GM19239 (cell line): ENCODE measurements around the gene NUP93.

Experiments used
- DNase-seq: peaks from one replicate; pipeline ENCODE4 v3.0.0; 2011; ENCODE audit warnings: low spot score; ENCODE audit not compliant: insufficient read length
- FAIRE-seq: peaks from 2 replicates; lab custom pipeline; 2011; peaks lifted over from hg19 to GRCh38; lab: Jason Lieb, UNC

Gene NUP93

DNA sequence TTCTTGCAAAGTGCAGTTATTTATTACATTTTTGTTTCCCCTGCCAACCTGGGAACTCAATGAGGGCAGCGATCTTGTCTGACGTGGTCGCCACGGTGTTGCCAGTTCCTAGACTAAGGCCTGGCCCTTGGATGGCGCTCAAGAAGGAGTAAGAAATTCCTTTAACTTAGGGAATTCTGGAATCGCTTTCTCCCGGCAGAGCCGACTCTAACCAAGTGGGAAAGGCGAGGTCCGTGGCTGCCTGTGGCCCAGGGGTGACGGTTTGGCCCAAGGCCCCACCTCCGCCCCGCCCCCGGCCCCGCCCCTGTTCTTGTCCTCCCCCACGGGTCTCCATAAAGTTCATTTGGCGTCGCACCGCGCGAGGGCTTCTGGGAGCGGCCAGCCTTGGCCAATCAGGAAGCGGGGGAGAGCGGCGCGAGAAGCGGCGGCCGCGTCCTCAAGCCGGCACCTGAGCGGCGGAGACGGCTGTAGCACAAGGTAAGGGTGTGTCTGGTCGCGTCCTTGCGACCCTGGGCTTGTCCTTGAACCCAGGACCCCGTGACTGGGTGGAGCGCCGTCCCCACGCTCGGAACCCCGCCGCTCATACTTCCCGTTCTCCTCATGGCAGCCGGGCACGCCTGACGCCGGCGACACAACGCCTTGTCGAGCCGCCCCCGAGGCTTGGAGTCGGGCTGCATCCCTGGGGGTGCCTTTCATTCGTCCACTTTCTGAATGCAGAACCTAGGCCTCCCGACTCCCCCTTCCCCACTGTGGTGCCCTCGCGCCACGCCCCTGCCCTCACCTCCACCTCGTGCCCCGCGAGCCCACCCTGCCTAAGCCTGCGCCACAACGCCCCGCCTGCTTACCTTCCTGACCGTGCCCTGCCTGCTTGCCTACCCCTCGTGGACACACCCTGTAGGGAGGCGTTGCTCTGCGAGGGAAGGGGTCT is at the start of gene NUP93:
TSS of gene NUP93 (plus strand) at position 395 of the 928 bp plus-strand sequence. CDS start 18,119 bp downstream, outside the sequence.
- FAIRE-seq = peak; percentile 78
- DNase-seq = peak; percentile 92

DNA sequence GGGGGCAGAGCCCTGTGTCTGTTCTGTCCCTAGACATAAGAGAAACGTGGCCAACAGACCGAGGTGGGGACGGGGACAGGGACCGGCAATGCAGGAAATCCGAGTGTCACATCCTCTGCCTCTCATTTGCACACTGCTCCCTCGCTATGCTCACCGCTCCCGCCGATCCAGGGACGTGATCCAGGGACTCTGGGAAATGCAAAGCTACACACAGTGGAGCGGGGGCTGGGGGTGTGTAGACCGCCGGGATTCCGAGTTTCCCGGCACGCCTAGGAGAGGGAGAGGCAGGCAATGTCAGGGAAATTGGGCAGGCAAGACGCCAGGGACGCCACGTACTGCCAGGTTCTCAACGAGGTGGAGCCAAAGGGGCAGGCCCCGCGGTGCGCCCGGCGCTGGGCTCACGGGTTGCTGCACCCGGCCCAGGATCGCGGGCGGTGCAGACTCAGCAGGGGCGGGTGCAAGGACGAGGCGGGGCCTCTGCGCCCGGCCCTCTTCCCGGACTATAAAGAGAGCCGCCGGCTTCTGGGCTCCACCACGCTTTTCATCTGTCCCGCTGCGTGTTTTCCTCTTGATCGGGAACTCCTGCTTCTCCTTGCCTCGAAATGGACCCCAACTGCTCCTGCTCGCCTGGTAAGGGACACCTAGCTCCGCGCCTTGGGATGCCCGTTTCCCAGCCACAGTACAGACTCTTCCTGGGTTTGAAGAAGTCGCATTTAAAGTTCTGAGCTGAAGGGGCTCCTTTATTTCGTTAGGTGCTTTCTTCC is 47.8 kb upstream of the NUP93 start, which contains the start of gene MT1X:
TSS of gene MT1X (plus strand) at position 532 of the 764 bp plus-strand sequence. CDS start at position 603, 71 bp downstream.
- FAIRE-seq = peak; percentile 89
- peak; percentile 85 for DNase-seq

DNA sequence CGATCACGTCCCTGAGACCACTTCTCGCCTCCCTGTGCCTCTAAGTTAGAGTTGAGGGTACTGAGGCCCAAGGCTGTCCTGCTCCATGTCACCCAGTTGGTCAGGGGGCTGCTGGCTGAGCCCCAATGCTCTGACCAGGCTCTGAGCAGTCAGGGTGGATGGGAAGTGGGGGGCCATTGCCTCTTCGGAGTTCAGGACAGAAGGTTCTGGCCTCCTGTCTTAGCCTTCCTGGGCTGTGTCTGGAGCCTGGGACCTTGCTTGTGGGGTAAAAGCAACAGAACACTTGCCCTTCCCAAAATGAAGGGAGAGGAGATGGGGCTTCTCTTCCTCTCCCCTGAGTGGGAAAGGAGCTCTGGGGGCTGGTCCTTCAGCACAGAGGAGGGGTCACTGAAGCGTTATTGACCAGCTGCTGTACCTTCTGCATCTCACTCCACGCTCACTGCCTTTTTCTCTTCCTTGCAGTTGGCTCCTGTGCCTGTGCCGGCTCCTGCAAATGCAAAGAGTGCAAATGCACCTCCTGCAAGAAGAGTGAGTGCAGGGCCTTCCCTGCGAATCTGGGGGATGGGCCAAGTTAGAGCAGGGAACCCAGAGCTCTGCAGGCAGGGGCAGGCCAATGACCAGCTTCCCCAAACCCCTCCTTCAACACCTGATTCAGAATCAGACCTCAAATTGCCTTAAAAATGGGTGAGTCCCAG is 47.1 kb upstream of the NUP93 start:
- DNase-seq (no peak), FAIRE-seq (no peak)

DNA sequence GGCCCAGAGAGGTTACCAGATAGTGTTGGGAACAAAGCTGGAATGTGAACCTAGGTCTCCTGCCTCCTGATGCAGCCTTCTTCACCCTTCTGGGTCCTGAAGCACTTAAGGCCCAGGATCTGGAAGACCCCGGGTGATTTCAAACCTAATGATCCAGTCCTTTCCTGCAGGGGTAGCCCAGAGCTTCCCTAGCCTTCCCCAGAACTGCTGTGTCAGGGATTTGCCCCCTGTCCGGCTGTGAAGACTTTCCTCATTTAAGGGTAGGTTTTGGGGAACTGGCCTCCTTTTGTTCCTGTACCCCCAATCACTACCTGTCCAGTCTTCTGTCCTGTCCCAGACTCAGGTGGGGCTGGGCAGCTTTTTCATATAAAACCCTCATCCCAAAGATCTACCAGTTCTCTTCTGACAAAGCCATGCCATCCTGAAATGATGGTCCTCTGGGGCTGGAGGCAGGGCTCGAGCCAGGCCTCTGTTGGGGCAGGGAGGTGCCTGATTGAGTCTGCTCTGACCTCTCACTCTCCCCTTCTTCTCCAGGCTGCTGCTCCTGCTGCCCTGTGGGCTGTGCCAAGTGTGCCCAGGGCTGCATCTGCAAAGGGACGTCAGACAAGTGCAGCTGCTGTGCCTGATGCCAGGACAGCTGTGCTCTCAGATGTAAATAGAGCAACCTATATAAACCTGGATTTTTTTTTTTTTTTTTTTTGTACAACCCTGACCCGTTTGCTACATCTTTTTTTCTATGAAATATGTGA is 46.3 kb upstream of the NUP93 start:
- DNase-seq (no peak), FAIRE-seq (no peak)

DNA sequence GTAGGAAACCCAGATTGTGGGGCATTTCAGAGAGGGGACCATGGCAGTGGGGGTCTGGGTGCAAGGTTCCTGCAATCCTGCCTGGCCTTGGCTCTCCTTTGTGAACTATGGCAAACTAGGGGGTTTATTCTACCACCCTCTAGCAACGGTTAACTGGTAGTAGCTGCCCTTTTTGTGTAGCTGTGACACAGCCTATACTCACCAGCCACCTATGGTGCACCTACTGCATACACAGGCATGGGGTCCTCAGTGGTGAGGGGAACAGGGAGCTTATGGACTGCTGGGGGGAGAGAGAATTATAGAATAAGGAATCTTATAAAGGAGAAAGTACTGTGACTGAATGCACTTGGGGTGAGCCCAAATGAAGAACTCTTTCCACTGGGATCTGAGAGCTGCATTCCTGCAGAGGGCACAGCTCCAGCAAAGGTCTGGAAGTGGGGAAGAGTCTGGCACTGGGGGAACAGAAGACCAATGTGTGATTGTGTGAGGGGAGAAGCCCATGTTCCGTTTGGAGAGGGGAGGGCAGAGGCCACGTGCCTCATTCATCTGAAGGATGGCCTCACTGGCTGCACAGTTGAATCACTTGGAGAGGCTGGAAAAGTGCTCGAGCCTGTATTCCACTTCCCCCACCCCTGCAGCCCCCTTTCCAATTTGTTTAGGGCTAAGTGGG is 45.5 kb upstream of the NUP93 start:
- FAIRE-seq = no peak
- DNase-seq = no peak

DNA sequence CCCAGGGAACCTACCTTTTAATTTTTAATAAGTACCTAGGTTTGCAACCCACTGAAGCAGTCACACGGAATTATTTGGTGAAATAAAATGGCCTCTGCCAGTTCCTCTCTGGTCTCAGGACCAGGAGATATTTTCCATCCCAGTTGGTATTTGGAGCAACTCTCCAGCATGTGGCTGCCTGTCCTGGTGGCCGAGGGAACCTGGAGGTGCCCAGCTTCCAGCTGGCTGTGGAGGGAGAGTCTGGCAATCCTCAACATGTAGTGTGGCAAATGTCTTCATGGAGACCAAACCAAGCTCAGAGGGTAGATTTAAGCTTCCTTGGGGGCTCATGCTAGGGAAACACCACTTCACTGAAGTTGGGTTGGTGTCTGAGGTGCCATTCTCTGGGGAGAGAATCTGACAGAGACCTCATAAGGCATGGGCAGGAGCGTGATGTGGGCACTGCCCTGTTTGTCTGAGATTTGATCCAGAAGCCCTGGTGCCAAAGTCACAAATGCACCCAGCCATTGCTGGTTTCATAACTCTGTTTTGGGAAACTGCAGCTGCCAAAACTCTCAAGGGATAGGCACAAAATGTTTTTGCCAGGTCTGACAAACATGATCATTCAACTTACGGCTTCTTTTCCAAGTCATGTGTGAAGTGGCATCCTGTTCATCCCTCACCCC is 44.9 kb upstream of the NUP93 start:
- no peak for DNase-seq
- FAIRE-seq = no peak

DNA sequence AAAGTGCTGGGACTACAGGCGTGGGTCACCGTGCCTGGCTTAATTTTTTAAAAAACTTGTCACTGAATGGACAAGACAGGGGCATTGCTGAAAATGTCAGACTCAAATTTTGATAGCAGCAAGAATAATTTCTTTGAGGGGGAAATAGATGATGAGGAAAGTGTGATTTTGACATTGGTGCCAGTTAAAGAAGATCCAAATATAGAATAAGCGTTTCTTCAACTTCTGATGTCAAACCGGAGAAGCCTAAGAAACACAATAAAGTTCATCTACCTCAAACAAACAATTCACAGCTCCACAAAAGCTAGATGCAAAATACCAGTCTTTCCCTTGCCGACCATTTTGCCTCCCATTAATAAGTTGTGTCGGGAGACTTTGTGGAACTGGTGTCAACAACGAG is 43.2 kb upstream of the NUP93 start:
- DNase-seq = no peak
- no peak for FAIRE-seq

DNA sequence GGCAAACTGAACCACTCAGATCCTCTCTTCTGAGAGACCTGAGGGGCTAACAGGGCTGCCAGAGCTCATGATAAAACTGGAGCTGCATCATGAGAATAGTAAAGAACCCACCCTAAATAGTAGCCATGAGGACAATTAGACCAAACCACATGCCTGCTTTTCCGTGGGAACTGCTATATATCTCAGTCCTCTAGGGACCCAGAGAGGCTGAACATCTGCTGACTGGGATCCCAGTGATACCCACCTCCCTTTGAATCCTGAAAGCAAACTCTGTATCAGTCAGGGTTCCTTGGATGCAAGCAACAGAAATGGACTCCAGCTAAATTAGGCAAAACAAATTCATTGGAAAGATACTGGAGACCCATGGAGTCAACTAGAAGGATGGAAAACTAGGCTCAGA is 41.2 kb upstream of the NUP93 start:
- DNase-seq (no peak), FAIRE-seq (no peak)

DNA sequence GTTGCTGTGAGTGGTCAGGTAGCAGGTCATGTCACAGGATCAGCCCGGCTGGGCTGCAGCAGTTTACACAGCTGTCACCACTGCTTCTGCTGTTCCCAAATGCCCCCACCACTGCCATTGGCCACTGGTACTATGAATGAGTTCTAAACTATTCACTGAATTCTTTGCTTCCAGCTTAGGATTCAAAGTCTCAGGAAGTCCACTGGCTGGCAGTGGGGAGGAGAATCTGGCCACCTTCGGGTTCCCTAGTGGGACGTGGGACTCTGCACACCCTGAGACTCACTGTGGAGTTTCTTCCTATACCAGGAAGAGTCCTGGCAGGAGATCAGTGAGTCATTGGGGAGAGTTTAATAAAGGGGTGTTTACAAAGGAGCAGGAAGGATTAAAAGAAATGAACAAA is 40.8 kb upstream of the NUP93 start:
- no peak for FAIRE-seq
- no peak for DNase-seq

DNA sequence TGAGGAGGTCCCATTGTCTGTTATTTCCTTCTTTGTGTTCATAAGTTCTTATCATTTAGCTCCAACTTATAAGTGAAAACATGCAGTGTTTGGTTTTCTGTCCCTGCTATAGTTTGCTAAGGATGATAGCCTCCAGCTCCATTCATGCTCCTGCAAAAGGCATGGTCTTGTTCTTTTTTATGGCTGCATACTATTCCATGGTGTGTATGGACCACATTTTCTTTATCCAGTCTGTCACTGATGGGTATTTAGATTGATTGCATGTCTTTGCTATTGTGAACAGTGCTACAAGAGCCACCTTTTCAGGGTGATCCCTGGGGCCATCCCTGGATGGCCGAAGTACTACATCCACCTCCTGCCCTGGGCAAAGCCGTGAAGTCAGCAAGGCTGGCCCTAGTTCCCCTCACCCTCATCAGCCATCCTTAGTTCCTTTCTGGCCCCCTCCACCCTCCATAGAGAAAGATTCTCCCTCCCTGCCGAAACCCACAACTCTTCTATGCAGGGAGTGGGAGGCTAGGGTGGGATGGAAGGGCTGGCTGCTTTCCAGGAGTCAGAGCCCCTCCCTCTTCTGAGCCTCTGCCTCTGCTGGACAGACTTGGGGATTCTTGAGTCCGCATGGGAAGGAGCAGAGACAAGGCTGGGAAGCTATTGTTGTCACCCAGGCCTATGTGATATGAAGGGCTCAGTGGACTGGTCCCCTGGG is 39.4 kb upstream of the NUP93 start:
- DNase-seq (no peak), FAIRE-seq (no peak)

DNA sequence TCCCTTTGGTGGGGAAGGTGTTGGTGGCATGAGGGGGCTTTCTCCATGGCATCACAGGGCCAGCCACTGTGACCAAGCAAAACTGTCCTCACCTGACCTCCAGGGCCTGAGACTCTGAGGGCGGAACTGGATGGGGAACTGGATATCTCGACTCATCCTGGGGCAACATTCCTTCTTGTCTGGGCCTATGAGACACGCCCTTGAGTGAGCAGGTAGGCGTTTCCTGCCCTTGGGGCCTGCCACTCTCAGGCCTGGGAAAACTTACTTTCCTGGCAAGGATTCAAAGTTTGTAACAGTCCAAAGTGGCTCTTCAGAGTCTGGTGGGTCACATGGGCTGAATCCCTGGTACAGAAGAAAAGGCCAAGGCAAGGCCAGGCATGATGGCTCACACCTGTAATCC is 38.0 kb upstream of the NUP93 start:
- DNase-seq = no peak
- FAIRE-seq = no peak

DNA sequence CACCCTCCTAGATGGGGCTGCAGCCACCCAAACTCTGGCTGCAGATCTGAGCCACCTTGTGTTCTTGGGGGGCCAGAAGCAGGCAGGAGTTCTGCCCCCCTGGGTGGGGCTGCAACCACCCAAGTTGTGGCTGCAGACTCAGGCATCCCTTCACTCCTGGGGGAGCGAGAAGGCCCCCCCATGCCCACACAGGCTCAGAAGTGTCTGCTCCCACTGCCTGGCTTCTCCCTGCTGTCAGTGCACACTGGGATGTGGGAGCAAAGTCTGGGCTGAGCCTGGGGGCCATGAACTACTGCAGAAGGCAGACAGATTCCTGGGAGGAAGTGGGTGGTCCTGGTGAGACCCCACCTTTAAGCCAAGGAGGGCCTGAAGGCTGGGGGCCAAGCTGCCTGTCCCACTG is 34.7 kb upstream of the NUP93 start:
- no peak for DNase-seq
- no peak for FAIRE-seq

DNA sequence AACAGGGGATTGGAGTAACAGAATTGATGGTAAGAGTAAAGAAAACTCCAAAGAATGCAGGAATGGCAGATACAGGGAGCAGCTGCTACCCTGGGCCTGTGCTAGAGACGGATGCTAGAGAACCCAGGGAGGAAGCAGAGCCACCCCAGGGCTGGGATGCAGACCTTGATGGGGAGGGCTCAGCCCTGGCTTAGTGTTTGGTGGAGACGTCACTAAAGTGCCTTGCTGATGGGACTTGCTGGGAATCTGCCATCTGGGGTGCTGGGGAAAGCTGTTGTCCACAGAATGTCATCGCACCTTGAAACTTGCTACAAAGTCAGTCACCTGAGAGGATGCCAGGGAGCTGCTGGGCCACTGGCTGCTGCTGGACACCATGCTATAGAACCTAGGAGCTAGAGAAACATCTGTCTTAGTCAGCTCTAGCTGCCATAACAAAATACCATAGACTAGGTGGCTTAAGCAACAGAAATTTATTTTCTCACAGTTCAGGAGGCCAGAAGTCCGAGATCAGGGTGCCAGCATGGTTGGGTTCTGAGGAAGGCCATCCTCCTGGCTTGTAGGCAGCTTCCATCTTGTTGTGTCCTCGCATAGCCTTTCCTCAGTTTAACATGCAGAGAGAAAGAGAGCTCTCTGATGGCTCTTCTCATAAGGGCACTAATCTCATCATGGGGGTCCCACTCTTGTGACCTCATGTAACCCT is 32.3 kb upstream of the NUP93 start:
- DNase-seq (no peak), FAIRE-seq (no peak)

DNA sequence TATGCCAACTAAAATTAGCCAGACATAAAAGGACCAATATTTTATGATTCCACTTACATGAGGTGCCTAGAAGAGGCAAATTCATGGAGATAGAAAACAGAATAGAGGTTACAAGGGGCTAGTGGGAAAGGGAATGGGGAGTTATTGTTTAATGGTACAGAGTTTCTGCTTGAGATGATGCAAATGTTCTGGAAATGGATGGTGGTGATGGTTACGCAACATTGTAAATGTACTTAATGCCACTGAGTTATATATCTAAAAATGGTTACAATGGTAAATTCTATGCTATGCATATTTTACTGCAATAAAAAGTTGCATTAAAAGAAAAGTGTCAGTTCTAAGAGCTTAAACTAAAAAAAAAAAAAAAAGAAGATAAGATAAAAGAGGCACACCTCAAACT is 29.7 kb upstream of the NUP93 start:
- no peak for DNase-seq

DNA sequence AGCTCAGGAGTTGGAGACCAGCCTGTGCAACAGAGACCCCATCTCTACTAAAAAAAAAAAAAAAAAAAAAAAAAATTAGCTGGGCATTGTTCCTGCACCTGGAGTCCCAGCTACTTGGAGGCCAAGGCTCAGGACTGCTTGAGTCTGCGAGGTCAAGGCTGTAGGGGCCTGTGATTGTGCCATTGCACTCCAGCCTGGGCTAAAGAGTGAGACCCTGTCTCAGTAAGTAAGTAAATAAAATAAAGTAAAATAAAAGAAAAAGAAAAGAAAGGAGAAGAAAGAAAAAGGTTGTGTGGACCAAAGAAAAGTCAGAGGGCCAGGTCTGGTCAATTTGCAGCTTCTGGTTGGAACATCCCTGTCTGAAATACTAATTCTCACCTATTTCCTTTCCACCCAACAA is 29.3 kb upstream of the NUP93 start:
- FAIRE-seq = no peak
- DNase-seq = no peak

More for the DNA sequence above, 29.7 kb upstream of the NUP93 start:
- FAIRE-seq = no peak

DNA sequence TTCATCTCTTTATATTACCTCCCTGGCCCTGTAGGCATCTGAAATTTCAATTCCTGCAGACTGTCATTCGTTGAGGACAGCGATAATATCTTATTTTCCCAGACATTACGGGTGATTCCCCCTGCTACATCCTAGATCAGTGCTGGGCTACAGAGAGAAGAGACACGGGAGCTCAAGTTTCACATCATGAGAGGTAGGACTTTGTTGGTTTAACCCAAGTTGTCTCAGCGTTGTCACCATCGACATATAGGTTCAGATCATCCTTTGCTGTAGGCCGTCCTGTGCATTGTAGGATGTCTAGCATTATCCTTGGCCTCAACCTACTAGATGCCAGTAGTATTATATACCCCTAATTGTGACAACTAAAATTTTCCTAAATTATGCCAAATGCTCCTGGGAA is 28.4 kb upstream of the NUP93 start:
- FAIRE-seq = no peak

DNA sequence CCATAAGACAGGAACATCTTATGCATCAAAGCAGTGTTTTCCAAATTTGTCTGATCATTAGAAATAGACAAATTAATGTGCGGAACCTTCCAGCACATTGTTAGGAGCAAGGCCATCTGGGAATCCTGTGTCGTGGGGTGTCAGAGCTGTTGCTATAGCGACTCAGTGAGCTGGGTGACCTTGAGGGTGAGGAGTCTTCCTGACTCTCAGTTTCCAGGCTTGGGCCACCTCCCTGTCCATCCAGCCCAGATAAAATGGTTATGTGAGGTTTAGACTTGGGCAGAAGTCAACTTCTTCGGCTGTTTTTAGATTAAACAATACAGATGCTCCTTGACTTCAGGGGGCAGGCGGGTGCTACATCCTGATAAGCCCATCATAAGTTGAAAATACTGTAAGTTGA is 27.1 kb upstream of the NUP93 start:
- no peak for DNase-seq
- no peak for FAIRE-seq

More for the DNA sequence above, 28.4 kb upstream of the NUP93 start:
- no peak for DNase-seq
